Measurements from ENCODE around the gene MSMO1.
"Not testable (repeated sequence)": the region's sequence is repeated elsewhere in the genome, so short reads cannot be mapped to it uniquely, and the experiment has no call there.

DNA sequence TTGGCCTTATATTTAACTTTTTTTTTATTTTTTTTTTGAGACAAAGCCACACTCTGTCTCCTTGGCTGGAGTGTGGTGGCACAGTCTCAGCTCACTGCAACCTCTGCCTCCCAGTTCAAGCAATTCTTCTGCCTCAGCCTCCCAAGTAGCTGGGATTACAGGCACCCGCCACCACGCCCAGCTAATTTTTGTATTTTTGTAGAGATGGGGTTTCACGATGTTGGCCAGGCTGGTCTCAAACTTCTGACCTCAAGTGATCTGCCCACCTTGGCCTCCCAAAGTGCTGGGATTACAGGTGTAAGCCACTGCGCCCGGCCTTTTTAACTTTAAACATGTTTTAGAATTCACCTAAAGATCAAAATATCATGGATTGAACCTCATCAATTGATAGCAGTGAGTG is 14.9 kb downstream of the MSMO1 start:
- TF ChIP-seq, protein P1, sequence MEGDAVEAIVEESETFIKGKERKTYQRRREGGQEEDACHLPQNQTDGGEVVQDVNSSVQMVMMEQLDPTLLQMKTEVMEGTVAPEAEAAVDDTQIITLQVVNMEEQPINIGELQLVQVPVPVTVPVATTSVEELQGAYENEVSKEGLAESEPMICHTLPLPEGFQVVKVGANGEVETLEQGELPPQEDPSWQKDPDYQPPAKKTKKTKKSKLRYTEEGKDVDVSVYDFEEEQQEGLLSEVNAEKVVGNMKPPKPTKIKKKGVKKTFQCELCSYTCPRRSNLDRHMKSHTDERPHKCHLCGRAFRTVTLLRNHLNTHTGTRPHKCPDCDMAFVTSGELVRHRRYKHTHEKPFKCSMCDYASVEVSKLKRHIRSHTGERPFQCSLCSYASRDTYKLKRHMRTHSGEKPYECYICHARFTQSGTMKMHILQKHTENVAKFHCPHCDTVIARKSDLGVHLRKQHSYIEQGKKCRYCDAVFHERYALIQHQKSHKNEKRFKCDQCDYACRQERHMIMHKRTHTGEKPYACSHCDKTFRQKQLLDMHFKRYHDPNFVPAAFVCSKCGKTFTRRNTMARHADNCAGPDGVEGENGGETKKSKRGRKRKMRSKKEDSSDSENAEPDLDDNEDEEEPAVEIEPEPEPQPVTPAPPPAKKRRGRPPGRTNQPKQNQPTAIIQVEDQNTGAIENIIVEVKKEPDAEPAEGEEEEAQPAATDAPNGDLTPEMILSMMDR (IDR thresholded peaks at IDR 0.05): not testable (repeated sequence)
- TF ChIP-seq EP300 (IDR thresholded peaks at IDR 0.05): not testable (repeated sequence)

All from tibial nerve (tissue), 4 donors.